GM21447 (cell line): Measurements from ENCODE around the gene TECPR2.
"Not testable (repeated sequence)": the region's sequence is repeated elsewhere in the genome, so short reads cannot be mapped to it uniquely, and the experiment has no call there.

Experiments used
- ATAC-seq: cut with Tn5 transposase; IDR thresholded peaks from one replicate; pipeline ENCODE4 v1.9.1; 2021; ENCODE audit not compliant: unreplicated experiment

TECPR2 gene

GRCh38 chr14:102545461-102546265 lies 182.9 kb downstream of the TECPR2 start:
- ATAC-seq = no peak

GRCh38 chr14:102548616-102549240 lies 186.0 kb downstream of the TECPR2 start:
- ATAC-seq = no peak

- ATAC-seq = not testable (repeated sequence)
Observed at GRCh38 chr14:102550927-102551401, 188.2 kb downstream of the TECPR2 start.
